DND-41 (cell line): ENCODE measurements around the gene INTS1.

Experiments used
- ATAC-seq: fragments of 200-7000 bp; cut with Tn5 transposase; 3 replicates; pipeline ENCODE4 v1.9.1; 2021; ENCODE audit warnings: low read depth; ENCODE audit not compliant: insufficient read depth
- DNase-seq: peaks from one replicate; pipeline ENCODE4 v3.0.0-alpha.2; 2020
- H2AFZ ChIP-seq: 2 replicates; pipeline ENCODE4 v1.6.0; 2012; ENCODE audit warnings: low read depth, low read length
- H3K27ac ChIP-seq: 2 replicates; pipeline ENCODE4 v1.5.1; 2012; ENCODE audit warnings: low read length, inconsistent platforms
- H3K27me3 ChIP-seq: fragments of 200-600 bp; sonication (generic); 2 replicates; pipeline ENCODE4 v1.6.0; 2012; ENCODE audit warnings: low read length, mild to moderate bottlenecking, inconsistent platforms; ENCODE audit not compliant: insufficient read depth, poor library complexity
- H3K36me3 ChIP-seq: 2 replicates; pipeline ENCODE4 v1.5.1; 2012; ENCODE audit warnings: low read length, inconsistent platforms; ENCODE audit not compliant: insufficient read depth
- H3K4me1 ChIP-seq: 2 replicates; pipeline ENCODE4 v1.5.1; 2012; ENCODE audit warnings: mild to moderate bottlenecking, low read length; ENCODE audit not compliant: insufficient read depth
- H3K4me2 ChIP-seq: 2 replicates; pipeline ENCODE4 v1.6.0; 2012; ENCODE audit warnings: mild to moderate bottlenecking, moderate library complexity, low read length, inconsistent platforms; ENCODE audit not compliant: insufficient read depth
- H3K4me3 ChIP-seq, 2 experiments: fragments of 200-600 bp in 1 of 2; shearing (Covaris generic) in 1 of 2; 2 replicates each; pipeline ENCODE4 v1.5.1; 2012 to 2016; ENCODE audit warnings: inconsistent platforms in 2 of 2, low read length in 2 of 2, mild to moderate bottlenecking in 2 of 2, low read depth in 1 of 2, moderate library complexity in 1 of 2
- H3K79me2 ChIP-seq: 2 replicates; pipeline ENCODE4 v1.6.0; 2012; ENCODE audit warnings: low read length, inconsistent platforms; ENCODE audit not compliant: insufficient read depth
- H3K9ac ChIP-seq: 2 replicates; pipeline ENCODE4 v1.6.0; 2012; ENCODE audit warnings: low read depth, mild to moderate bottlenecking, inconsistent platforms, low read length, moderate library complexity
- H3K9me3 ChIP-seq: 2 replicates; pipeline ENCODE4 v1.5.1; 2012; ENCODE audit warnings: low read length, moderate library complexity, mild to moderate bottlenecking, inconsistent platforms; ENCODE audit not compliant: insufficient read depth, severe bottlenecking
- H4K20me1 ChIP-seq: 2 replicates; pipeline ENCODE4 v1.6.0; 2012; ENCODE audit warnings: low read length; ENCODE audit not compliant: insufficient read depth
- CTCF ChIP-seq: IDR thresholded peaks from 2 replicates; pipeline ENCODE4 v1.5.1; 2012; ENCODE audit warnings: borderline replicate concordance, low read length, moderate library complexity, mild to moderate bottlenecking; ENCODE audit not compliant: poor library complexity, severe bottlenecking; ENCODE audit errors: extremely low read depth
- EZH2 ChIP-seq: IDR thresholded peaks from 3 replicates; pipeline ENCODE4 v1.6.1; 2012; ENCODE audit warnings: borderline replicate concordance, low read depth, mild to moderate bottlenecking, moderate library complexity, low read length, inconsistent platforms; ENCODE audit not compliant: severe bottlenecking

INTS1 gene

DNA sequence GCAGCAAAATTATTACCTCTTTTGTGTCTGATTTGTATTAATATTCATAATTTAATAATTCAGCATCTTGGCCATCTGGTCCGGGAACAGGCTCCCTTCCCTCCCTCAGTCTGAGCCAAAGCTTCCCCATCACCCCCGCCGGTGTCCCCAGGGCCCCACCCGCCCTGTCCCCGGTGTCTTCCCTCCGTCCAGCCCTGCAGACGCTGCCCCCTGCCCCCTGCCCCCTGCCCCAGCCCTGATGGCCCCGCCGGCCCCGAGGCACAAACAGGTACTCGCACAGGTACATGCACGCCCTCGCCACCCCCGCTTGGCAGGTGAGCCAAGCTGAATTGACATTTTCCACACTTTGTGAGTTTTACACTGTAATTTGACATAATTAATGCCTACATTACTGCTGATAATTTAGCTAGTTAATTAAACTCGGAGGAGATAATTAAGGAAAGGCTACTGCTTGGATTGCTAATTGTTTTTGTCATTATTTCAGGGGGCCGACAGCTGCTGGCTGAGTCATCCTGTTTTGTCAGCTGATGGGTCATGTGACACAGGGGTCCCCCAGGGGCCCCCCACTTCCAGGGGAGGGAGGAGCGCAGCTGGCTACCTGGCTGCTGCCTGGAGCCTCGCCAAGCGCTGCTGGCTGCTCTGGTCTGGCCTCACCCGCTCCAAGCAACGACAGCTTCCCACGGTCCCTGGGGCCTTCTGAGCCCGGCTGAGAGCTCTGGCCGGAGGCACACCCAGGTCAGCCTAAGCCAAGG, 81.5 kb downstream of the INTS1 start:
- TF ChIP-seq CTCF (no peak), EZH2 (no peak)
- DNase-seq (no peak), ATAC-seq (no peak)
- no peak overlapping the region for H3K27ac ChIP-seq
- peaks cover 4% of the 10 kb centered on the region; the same call in 1 of the 2 replicates for H3K4me1 ChIP-seq
- H4K20me1 ChIP-seq: no peaks in the 10 kb centered on the region
- H3K9ac ChIP-seq: no peak overlapping the region
- H3K79me2 ChIP-seq: no peaks in the 10 kb centered on the region
- no peaks in the 10 kb centered on the region for H3K36me3 ChIP-seq
- no peak overlapping the region for H2AFZ ChIP-seq
- no peak overlapping the region for H3K4me3 ChIP-seq
- H3K9me3 ChIP-seq: no peaks in the 10 kb centered on the region
- H3K27me3 ChIP-seq: peaks cover 10% of the 10 kb centered on the region
- H3K4me2 ChIP-seq: no peak overlapping the region

DNA sequence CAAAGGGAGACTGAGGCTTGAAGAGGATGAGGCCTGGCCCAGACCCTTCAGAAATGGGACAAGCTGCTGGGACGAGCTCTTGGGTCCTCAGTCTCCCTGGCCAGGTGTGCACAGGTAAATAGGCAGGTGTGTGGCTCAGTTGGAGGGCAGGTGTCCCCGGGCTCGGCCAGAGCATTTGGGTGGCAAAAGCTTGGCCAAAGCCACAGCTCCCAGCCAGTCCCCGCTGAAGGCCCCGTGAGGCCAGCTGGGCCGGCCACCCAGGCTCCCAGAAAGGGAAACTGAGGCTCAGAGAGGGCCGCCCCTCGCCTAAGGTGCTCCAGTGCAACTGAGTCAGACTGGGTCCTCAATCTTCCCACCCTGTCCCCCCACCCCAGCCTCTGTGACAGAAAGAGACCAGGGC, 82.2 kb downstream of the INTS1 start:
- Histone ChIP-seq H4K20me1 (no peaks in the 10 kb centered on the region), H3K9me3 (no peaks in the 10 kb centered on the region), H3K4me3 (no peak overlapping the region), H3K27me3 (peaks cover 10% of the 10 kb centered on the region), H3K79me2 (no peaks in the 10 kb centered on the region), H3K4me2 (no peak overlapping the region), H2AFZ (no peak overlapping the region), H3K36me3 (no peaks in the 10 kb centered on the region), H3K4me1 (peaks cover 10% of the 10 kb centered on the region), H3K27ac (no peak overlapping the region), H3K9ac (no peak overlapping the region)
- DNase-seq: no peak
- TF ChIP-seq CTCF (no peak), EZH2 (no peak)
- no peak for ATAC-seq

- no peak overlapping the region for H3K9ac ChIP-seq
- no peaks in the 10 kb centered on the region for H4K20me1 ChIP-seq
- no peak for ATAC-seq
- no peak overlapping the region for H3K4me3 ChIP-seq
- no peaks in the 10 kb centered on the region for H3K36me3 ChIP-seq
- no peak overlapping the region for H3K27ac ChIP-seq
- no peak for DNase-seq
- peaks cover 10% of the 10 kb centered on the region for H3K27me3 ChIP-seq
- no peaks in the 10 kb centered on the region for H3K79me2 ChIP-seq
- no peaks in the 10 kb centered on the region for H3K9me3 ChIP-seq
- H3K4me1 ChIP-seq: peaks cover 10% of the 10 kb centered on the region
- TF ChIP-seq EZH2: no peak
- H2AFZ ChIP-seq: no peak overlapping the region
- no peak overlapping the region for H3K4me2 ChIP-seq
Observed at GRCh38 chr7:1421020-1421790, 83.0 kb downstream of the INTS1 start.
